Fibroblast of mammary gland (primary cell): ENCODE measurements around the gene SPNS3.

Experiments
- DNase-seq: peaks from one replicate; pipeline ENCODE4 v3.0.0-alpha.2; 2010; ENCODE audit warnings: low read depth
- H3K4me3 ChIP-seq: 2 replicates; pipeline ENCODE4 v1.5.1; 2011; ENCODE audit warnings: low read depth, mild to moderate bottlenecking, low read length, moderate library complexity; ENCODE audit not compliant: control insufficient read depth
- TF ChIP-seq, protein P1 (sequence below): conservative IDR thresholded peaks from 2 replicates; pipeline ENCODE4 v1.5.1; 2011; ENCODE audit warnings: low read depth, low read length, inconsistent platforms; ENCODE audit not compliant: control insufficient read depth, insufficient read depth

Gene SPNS3

DNA sequence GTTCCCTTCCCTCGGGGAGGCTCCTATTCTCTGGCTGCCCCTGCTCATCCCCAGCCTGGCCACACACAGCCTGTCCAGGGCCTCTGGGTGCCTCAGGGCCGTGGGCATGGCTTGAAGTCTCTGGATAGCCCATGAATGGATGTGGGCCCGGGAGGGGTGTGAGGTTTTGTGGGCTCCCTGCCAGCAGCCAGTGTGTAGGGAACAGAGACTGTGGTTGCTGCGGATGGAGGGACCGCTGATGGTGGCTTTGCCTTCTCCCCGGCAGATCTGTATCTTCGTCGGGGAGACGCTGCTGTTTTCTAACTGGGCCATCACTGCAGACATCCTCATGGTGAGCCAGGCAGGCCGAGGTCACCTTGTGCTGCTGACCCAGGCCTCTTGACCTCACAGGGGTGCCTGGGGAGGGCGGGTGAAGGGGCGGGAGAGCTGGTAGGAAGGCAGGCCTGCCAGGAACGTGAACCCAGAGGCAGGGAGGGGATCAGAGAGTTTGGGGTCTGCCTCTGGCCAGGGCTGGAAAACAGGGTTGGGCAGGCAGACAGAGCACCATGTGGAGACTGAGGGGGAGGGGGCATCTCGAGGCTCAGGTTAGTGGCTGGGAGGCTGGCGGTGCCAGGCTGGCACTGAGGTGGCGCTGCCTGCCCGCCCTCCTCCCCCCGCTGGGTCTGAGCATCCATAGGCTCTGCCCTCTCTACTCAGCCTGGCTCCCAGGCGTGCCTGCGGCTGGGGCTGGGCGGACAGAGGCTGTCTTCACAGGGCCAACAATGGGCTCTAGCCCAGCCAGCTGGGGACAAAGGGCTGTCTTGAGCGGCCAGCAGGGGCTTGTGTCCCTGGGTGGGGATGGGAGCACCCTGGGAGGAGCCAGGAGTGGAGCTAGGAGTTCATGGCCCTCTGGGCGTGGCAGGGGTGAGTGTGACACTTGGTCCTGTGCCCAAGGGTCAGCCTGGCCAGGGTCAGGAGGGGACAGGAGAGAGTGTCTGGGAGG, 100.1 kb downstream of the SPNS3 start:
- TF ChIP-seq, protein P1, sequence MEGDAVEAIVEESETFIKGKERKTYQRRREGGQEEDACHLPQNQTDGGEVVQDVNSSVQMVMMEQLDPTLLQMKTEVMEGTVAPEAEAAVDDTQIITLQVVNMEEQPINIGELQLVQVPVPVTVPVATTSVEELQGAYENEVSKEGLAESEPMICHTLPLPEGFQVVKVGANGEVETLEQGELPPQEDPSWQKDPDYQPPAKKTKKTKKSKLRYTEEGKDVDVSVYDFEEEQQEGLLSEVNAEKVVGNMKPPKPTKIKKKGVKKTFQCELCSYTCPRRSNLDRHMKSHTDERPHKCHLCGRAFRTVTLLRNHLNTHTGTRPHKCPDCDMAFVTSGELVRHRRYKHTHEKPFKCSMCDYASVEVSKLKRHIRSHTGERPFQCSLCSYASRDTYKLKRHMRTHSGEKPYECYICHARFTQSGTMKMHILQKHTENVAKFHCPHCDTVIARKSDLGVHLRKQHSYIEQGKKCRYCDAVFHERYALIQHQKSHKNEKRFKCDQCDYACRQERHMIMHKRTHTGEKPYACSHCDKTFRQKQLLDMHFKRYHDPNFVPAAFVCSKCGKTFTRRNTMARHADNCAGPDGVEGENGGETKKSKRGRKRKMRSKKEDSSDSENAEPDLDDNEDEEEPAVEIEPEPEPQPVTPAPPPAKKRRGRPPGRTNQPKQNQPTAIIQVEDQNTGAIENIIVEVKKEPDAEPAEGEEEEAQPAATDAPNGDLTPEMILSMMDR = no peak
- H3K4me3 ChIP-seq = no peak overlapping the region
- DNase-seq = no peak

DNA sequence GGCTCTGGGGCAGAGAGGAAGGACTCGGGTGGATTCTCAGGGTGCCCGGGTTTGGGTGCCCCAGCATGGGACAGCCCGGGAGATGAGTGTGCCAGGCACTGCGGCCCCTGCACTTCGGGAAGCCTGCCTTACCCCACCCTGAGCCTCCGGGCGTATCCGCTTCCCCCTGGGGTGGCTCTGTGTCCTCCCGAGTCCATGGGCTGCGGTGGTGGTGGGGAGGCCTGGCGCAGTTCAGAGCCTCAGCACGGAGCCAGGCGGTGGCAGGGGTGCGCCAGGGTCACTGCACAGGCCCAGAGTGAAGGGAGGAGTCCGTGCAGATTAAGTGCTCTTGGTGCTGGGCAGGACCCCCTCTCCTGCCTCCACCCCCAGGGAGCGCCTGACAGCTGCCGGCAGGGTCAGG, 100.8 kb downstream of the SPNS3 start:
- no peak for DNase-seq
- TF ChIP-seq, protein P1 = no peak
- no peak overlapping the region for H3K4me3 ChIP-seq

DNA sequence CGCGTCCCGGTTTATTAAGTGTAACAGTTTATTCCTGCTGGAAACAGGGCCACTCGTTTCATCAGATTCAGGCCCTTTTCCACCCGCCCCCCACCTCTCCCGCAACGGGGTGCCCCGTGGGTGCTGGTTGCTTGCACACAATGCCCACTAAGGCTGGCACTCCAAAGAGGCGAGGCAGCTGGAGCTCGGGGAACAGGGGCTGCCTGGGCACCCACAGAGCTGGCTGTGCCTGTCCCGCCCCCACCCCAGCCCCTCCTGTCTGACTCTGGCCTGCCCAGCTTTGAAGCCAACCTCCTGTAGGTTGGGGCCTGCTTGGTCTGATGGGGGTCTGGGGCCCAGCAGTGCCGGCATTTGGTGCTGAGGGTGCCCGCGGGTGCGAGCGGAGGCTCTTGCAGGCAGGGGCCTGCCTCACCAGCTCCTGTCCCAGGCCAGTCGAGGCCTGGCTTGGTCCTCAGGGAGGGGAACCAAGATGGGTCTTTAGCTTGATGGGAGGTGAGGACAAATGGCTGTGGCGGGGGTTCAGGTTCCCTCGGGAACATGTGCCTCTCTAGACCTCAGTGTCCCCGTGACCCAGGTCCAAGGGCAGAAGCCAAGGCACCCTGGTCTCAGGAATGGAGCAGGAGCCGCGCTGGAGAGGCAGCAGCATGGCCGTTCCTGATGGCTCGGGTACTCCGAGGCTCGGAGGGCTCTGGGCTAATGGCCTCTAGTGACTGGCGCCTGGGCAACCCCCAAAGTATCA, 101.4 kb downstream of the SPNS3 start:
- no peak for DNase-seq
- TF ChIP-seq, protein P1 = no peak

DNA sequence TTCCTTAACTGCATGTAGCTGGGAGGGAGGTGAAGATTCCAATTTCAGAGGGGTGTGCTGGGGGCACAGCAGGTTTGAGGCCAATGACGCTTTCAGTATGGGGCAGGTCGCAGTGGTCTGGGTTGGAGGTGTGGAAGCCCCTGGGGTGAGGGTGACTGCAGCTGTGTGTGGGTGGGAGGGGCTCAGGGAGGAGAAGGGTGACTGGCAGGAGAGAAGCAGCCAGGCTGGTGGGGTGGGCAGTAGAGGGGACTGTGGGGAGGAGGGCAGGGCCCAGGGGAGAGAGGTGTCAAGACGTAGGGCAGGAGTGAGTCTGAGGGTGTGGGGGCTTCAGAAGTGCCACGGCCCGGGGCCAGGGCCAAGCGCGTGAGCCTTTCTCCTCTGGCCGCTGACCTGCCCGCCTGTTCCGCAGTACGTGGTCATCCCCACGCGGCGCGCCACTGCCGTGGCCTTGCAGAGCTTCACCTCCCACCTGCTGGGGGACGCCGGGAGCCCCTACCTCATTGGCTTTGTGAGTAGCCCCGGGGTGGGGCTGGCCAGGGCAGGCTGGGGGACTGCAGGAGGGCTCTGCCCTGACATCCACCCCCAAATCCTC, 102.0 kb downstream of the SPNS3 start:
- TF ChIP-seq, protein P1 = no peak
- DNase-seq = no peak
- no peak overlapping the region for H3K4me3 ChIP-seq

More for the DNA sequence above, 101.4 kb downstream of the SPNS3 start:
- no peak overlapping the region for H3K4me3 ChIP-seq

DNA sequence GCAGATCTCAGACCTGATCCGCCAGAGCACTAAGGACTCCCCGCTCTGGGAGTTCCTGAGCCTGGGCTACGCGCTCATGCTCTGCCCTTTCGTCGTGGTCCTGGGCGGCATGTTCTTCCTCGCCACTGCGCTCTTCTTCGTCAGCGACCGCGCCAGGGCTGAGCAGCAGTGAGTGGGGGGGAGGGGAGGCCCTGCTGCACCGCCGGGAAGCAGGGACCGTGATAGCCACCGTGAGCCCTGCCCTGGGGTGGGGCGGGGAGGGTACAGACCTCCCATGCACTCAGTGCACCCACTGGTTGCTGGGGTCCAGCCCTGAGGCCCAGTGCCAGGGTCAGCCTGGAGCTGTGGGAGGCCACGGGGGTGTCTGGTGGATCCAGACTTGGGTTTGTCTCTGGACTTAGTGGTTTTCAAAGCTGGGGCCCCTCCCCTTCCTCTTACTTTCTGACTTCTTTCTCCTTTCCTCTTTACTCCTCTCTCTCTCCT, 102.6 kb downstream of the SPNS3 start:
- no peak overlapping the region for H3K4me3 ChIP-seq
- peak; percentile 22 for DNase-seq
- TF ChIP-seq, protein P1 = no peak

DNA sequence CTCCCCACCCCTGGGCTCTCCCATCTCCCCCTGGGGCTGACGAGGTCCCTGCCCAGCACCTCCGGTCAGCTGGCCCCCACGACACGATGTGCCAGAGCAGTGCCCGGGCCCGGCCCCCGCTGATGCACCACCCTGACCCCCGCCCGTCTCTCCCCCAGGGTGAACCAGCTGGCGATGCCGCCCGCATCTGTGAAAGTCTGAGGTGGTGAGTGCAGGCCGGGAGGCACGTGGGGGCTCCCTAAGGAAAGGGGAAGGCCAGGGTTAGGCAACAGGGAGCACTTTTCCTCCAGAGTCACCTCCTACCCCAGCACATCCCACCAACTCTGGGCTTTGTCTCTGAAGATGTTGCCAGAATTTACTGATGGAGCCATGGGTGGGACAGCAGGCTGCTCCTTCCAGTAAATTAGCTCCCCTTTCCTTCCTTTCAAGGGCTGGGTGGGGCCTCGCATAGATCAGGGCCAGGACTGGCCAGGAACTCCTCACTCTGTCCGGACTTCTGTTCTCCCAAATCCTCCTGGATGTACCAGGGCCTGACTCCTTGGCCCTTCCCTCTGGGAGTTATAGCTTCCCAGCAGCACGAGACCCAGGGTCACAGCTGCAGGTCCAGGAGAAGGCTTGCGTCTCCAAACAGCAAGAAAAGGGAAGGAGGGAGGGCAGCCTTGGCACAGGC, 103.1 kb downstream of the SPNS3 start:
- DNase-seq = peak; percentile 58
- no peak overlapping the region for H3K4me3 ChIP-seq
- TF ChIP-seq, protein P1 = no peak
